HG03354 (cell line): ENCODE results near the gene ITCH.
"Not testable (repeated sequence)": the region's sequence is repeated elsewhere in the genome, so short reads cannot be mapped to it uniquely, and the experiment has no call there.

Source experiments
- ATAC-seq: cut with Tn5 transposase; IDR thresholded peaks from one replicate; pipeline ENCODE4 v1.9.1; 2021; ENCODE audit warnings: mild to moderate bottlenecking; ENCODE audit not compliant: unreplicated experiment, poor library complexity, severe bottlenecking

The ITCH gene

DNA sequence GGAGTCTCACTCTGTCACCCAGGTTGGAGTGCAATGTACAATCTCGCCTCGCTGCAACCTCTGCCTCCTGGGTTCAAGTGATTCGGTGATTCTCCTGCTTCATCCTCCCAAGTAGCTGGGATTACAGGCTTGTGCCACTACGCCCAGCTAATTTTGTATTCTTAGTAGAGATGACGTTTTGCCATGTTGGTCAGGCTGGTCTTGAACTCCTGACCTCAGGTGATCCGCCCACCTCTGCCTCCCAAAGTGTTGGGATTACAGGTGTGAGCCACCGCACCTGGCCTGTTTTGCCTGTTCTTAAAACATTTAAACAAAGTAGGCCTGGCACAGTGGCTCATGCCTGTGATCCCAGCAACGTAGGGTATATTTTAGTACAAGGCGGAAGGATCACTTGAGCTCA, 21.9 kb upstream of the ITCH start:
- not testable (repeated sequence) for ATAC-seq

GRCh38 chr20:34343458-34344211, 19.4 kb upstream of the ITCH start:
- ATAC-seq = no peak

DNA sequence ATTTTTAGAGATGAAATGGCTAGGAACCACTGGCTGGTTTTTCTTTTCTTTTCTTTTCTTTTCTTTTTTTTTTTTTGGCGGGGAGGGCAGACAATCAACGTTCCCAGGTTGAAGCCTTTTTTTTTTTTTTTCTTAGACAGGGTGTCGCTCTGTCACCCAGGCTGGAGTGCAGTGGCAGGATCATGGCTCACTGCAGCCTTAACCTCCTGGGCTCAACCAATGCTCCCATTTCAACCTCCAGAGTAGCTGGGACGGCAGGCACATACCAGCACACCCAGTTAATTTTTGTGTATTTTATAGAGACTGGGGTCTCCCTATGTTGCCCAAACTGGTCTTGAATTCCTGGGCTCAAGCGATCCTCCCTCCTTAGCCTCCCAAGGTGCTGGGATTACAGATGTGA, 18.8 kb upstream of the ITCH start:
- ATAC-seq = no peak

GRCh38 chr20:34345402-34345736, 17.7 kb upstream of the ITCH start:
- ATAC-seq = no peak

DNA sequence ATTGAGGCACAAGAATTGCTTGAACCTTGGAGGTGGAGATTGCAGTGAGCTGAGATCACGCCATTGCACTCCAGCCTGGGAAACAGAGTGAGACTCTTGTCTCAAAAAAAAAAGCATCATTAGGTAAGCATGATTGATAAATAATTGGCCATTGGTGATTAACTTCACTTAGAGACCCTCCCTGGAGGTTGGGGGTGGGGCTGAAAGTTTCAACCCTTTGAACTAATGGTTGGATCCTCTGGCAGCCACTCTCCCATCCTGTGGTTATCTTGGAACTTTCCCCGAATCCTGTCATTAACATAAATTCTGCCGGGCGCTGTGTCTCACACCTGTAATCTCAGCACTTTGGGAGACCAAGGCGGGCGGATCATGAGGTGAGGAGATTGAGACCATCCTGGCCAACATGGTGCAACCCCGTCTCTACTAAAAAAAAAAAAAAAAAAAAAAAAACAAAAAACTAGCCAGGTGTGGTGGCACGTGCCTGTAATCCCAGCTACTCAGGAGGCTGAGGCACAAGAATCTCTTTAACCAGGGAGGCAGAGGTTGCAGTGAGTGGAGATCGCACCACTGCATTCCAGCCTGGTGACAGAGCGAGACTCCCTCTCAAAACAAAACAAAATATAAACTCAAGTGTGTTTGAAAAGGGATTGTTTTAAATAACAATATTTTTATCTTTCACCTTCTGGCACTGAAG, 17.1 kb upstream of the ITCH start:
- not testable (repeated sequence) for ATAC-seq

GRCh38 chr20:34346533-34346865, 16.6 kb upstream of the ITCH start:
- not testable (repeated sequence) for ATAC-seq

DNA sequence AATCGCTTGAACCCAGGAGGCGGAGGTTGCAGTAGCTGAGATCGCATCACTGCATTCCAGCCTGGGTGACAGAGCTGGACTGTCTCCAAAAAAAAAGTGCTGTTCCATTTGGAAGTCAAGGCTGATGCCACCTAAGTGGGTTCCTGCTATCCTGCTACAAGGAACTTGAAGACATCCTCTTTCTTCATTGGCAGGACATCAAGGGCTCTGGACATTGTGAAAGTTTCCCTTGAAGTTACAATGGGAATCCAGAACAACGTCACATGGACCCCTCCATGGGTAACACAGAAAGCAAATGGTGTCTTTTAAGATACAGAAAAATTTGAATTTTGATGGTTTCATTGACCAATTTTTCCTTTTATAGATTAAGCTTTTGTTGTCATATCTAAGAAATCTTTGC, 15.5 kb upstream of the ITCH start:
- no peak for ATAC-seq

DNA sequence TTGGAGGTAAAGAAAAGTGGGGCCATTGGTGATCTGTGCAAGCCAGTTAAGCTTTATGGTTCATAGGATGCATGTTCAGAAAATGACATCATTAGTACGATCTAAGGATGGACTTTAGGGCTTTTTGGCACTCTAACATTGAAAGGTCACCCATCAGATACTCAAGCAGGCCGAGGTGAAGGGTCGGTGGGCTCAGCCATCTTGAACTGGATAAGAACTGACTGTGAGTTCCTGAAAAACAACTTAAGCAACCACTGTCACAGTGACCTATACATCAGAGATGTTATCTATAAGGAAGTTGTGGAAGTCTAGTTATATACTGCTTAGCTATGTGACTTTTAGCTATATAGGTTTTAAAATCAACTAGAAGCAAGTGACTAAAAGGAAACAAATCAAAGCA, 13.0 kb upstream of the ITCH start:
- ATAC-seq = no peak

DNA sequence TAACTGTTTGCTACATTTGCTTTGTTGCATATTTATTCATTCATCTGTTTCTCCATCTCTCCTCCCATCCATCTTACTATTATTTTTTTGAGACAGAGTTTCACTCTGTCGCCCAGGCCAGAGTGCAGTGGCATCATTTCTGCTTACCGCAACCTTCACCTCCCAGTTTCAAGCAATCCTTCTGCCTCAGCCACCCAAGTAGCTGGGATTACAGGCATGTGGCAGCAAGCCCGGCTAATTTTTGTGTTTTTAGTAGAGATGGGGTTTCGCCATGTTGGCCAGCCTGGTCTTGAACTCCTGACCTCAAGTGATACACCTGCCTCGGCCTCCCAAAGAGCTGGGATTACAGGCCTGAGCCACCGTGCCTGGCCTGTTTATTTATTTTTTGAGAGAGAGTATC, 9.6 kb upstream of the ITCH start:
- ATAC-seq = not testable (repeated sequence)

GRCh38 chr20:34355427-34355826, 7.6 kb upstream of the ITCH start:
- no peak for ATAC-seq

- not testable (repeated sequence) for ATAC-seq
These were observed 3.3 kb upstream of the ITCH start for GRCh38 chr20:34359729-34360128.

- ATAC-seq = peak; percentile 19
These were observed 491 bp upstream of the ITCH start for GRCh38 chr20:34362502-34363061.

DNA sequence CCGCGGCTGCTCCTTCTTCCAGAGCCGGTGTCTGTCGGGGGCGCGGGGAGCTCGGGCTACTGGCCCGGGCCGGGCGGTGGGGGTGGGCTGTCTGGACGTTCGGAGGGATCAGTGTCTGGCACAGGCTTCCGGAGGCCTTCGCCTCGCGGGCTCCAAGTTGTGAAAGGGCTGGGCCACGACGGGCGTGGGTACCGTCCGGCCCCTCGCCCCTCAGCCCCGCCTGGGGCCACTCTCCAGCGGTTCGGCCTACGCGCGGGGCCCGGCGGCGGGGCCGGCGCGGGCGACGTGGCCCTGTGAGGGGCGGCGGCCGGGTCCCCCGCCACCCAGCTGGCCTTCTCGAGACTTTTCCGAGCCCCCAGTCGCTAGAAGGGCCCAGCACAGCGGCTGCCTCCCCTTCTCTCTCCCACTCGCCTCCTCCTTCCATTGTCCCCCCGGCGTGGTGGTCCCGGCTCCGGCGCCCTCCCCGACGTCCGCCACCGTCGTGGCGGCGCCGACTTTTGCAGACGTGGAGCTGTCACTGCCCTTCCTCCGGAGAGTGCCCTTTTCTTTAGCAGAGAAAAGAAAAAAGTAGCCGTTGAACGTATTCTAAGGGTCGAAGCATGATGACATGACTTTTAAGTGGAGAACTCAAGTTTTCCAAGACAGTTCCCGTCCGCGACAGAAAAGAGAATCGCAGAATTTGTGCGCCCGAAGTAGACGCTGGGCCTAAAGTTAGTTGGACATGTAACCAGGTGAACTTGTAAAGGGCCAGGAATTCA, 571 bp downstream of the ITCH start:
- peak; percentile 50 for ATAC-seq

DNA sequence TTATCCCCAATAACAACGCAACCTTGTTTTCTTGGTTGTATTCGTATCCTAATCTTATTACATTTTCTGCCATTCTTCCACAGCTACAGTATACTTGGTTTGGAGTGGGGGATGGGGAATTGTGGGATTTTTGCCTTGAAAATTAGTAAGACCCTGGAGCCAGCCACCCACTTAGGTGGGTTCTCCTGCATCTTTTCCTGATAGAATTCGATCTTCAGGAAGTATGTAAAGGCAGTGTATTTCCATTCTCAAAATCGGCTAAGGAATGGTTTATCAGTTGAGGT, 1.1 kb downstream of the ITCH start:
- no peak for ATAC-seq

GRCh38 chr20:34365765-34366213, 2.7 kb downstream of the ITCH start:
- no peak for ATAC-seq

GRCh38 chr20:34367155-34367554, 4.1 kb downstream of the ITCH start:
- no peak for ATAC-seq

GRCh38 chr20:34367911-34368310, 4.8 kb downstream of the ITCH start:
- not testable (repeated sequence) for ATAC-seq

DNA sequence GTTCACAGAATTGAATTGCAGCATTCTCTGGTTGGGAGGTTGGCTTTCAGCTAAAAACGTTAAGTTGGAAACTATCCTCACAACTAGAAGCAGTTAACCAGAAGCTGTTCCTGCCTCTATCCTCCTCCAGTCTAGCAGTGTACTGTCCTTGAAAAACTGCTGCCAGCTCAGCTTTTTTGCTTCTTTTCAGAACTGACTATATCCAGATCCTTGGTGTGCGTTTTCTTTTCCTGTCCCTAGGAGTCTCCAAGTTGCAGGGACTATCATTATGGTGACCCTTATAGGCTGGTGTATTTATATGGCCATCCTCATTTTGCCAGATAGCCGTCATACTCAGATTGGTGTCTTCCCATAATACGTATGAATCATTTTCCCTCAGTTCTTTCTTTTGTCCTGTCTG, 5.5 kb downstream of the ITCH start:
- ATAC-seq = no peak

GRCh38 chr20:34369265-34369664, 6.2 kb downstream of the ITCH start:
- no peak for ATAC-seq

DNA sequence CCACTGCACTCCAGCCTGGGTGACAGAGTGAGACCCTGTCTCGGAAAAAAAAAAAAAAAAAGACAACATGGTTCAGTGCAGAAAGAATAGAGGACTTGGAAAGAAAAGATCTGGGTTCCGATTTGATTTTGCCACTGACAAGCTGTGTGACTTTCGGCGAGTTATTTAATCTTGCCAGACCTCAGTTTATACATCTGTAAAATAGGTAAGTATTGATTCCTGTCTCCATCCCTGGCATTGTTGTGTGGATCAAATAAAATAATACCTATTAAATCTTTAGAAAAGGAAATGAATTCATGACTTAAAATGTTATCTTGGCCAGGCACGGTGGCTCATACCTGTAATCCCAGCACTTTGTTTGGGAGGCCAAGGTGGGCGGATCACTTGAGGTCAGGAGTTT, 7.0 kb downstream of the ITCH start:
- ATAC-seq = no peak

DNA sequence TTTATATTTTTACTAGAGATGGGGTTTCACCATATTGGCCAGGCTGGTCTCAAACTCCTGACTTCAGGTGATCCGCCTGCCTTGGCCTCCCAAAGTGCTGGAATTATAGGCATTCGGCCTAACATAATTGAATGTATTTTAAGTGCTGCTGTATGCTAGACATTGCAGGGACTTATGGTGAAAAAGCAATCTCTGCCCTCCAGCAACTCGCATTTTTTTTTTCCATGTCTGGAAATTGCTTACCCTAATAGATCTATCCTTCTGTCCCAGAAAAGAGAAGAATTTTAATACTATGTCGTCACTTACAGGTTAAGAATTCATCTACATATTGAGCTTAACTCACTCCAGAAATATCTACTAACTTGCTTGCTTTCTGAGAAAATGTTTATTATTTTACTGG, 10.4 kb downstream of the ITCH start:
- no peak for ATAC-seq
